HFF-Myc (cell line): Measurements from ENCODE around the gene POPDC2.

Source experiments
- DNase-seq: peaks from one replicate; pipeline ENCODE4 v3.0.0-alpha.2; 2011; ENCODE audit warnings: low read depth; ENCODE audit errors: extremely low read depth
- H3K4me3 ChIP-seq: replicated peaks from 2 replicates; pipeline ENCODE4 v1.5.1; 2011; ENCODE audit warnings: low read depth, mild to moderate bottlenecking, control low read depth, low read length
- TF ChIP-seq, protein P1 (sequence below): IDR thresholded peaks from 2 replicates; pipeline ENCODE4 v1.5.1; 2012; ENCODE audit warnings: mild to moderate bottlenecking, low read depth, low read length, control low read depth; ENCODE audit errors: missing control alignments

The POPDC2 gene

DNA sequence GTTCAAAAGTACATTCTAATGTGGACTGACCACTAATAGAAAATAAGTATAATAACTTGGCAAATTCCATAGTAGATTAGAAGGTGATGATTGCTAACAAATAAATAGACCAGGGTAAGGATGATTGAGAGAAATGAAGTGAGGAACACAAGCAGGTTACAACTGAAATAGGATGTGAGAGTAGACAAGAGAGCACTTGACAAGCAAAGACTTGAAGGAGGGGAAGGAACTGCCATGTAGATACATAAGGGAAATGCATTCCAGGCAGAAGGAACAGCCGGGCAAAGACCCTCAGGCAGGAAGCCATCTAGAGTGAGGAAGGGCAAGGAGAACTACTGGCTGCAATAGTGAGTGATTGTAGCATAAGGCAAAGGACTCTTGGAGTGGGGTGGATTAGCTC, 57.7 kb downstream of the POPDC2 start:
- DNase-seq = no peak
- no peak overlapping the region for H3K4me3 ChIP-seq
- TF ChIP-seq, protein P1, sequence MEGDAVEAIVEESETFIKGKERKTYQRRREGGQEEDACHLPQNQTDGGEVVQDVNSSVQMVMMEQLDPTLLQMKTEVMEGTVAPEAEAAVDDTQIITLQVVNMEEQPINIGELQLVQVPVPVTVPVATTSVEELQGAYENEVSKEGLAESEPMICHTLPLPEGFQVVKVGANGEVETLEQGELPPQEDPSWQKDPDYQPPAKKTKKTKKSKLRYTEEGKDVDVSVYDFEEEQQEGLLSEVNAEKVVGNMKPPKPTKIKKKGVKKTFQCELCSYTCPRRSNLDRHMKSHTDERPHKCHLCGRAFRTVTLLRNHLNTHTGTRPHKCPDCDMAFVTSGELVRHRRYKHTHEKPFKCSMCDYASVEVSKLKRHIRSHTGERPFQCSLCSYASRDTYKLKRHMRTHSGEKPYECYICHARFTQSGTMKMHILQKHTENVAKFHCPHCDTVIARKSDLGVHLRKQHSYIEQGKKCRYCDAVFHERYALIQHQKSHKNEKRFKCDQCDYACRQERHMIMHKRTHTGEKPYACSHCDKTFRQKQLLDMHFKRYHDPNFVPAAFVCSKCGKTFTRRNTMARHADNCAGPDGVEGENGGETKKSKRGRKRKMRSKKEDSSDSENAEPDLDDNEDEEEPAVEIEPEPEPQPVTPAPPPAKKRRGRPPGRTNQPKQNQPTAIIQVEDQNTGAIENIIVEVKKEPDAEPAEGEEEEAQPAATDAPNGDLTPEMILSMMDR = no peak

DNA sequence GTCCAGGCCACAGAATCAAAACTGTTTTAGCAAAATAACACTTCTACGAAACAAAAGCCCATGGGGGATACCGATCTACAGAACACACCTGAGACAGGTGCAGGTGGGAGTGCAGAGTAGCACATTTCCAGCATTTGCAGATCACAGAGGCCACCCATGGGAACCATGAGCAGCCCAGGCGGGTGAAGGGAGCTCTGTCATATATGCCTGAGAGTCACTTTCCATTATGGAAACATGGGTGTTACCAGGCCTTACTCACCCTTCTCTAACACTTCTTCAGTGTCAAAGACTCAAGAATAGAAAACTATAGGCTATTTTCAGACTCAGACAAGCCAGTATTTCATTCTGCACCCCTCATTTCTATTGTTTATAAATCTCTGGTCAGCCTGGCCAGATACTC, 59.2 kb downstream of the POPDC2 start:
- H3K4me3 ChIP-seq = no peak overlapping the region

DNA sequence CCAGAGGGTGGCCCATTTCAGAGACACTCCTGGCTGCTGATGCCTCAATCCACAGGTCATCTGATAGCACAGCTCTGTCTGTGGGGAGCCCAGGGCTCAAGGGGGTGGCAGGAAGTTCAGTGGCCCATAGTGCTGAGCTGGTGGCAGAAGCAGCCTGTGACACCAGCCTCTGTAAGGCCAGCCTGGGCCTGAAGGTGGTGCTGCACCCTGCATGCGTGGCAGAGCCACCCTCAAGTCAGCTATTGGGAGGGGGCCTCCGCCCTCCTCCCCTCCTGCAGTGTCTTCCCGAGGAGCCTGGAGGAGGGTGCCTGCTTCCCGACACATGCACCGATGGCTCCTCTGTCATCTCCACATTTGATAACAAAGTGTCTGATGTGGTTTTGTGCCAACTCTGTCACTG, 59.7 kb downstream of the POPDC2 start:
- TF ChIP-seq, protein P1 = peak; percentile 40
- DNase-seq = no peak
- no peak overlapping the region for H3K4me3 ChIP-seq

More for the DNA sequence above, 59.2 kb downstream of the POPDC2 start:
- no peak for DNase-seq
- TF ChIP-seq, protein P1 = no peak

DNA sequence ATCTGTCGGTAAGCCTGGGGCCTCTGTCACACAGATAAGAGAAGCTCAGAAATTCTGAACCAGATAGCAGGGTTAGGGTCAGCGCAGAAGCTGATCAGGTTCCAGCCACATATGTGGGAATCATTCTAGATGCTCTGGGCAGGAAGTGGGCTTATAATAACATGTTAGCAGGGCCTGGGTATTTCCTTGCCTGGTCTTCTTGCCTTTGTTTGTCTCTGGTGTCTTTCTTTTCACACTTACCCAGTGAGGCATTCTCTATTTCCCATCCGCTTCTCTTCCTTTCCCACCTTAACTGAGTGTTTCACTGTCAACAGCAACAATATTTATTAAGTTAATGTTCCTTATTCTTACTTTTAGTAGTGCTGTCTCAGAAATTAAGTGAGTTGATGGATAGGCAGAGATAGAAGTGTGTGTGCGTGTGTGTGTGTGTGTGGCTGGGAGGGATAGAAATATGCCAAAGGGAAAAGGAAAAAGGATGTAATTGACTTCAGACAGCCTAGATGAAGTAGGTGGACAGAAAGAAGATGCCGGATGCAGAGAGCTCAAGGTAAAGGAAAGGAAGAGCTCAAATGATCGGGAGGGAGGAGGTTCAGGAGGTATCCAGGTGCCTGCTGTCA, 60.7 kb downstream of the POPDC2 start:
- DNase-seq = no peak
- H3K4me3 ChIP-seq = no peak overlapping the region
- TF ChIP-seq, protein P1 = no peak

DNA sequence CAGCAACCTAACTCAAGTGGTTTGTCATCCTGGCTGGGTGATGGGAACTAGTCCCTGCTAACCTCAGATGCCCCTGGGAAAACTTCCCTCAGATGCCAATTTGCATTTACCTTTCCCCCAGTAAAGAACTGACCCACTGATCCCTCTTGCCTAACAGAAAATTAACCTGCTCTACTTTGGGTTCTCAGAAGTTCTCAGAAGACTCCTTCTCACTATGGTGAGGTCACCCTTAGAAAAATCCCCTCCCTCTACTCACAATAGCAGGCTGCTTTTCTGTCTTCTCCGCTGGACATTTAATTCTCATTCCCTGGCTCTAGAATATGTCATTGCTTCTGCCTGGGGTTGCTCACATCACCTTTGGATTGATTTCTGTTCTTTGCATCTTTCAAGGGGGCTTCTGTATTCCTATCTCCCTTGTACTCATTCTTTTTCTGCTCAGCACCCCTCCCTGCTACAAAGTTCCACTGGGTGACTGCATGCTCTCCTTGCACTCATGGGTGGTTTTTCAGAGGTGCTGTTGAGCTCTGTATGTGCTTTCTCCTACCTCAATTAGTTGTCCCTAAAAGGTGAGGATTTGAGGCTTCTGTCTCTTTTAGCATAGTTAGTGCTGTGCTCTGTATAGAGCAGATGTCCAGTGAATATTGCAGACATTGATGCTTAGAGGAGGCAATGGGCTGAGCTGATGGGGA, 61.8 kb downstream of the POPDC2 start:
- no peak overlapping the region for H3K4me3 ChIP-seq
- DNase-seq = no peak
- TF ChIP-seq, protein P1 = no peak

DNA sequence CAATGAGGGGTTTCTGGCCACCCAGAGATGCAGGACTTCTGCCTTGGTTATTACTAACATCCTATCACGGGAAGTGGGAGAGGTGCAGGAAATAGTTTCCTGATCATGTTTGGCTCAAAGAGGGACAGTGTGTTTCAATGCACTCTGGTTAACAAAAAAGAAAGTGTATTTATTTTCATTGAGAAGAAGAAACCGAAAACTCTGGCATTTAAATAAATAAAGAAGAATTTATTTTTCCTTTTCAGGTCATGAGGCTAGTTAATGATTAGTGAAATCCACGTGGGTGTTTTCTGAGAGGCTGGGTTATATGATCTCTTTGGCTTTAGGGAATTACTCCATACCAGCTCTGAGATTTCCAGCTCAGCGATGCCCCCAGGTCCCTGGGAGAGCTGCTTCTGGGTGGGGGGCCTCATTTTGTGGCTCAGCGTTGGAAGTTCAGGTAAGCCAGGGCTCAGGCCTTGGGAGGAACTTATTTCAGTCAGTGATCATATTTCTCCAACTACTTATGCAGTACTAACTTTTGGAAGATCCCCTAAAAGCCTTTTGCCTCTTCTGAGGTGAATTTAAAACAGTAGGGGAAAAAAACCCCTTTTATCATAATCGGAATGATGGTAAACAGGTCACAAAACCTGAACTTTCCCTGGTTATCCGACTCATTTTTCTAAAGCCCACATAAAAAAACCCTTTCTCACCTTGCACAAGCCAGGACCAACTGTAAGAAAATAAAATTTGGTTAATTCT, 62.7 kb downstream of the POPDC2 start, which contains the start of gene PLA1A:
Gene PLA1A (plus strand): TSS at position 338 of the 741 bp plus-strand sequence. CDS start 29 bp downstream, at position 367.
- H3K4me3 ChIP-seq = no peak within 1 kb of the TSS
- TF ChIP-seq, protein P1 = no peak
- no peak for DNase-seq
